ENCODE measurements around the gene DSTN.

DNA sequence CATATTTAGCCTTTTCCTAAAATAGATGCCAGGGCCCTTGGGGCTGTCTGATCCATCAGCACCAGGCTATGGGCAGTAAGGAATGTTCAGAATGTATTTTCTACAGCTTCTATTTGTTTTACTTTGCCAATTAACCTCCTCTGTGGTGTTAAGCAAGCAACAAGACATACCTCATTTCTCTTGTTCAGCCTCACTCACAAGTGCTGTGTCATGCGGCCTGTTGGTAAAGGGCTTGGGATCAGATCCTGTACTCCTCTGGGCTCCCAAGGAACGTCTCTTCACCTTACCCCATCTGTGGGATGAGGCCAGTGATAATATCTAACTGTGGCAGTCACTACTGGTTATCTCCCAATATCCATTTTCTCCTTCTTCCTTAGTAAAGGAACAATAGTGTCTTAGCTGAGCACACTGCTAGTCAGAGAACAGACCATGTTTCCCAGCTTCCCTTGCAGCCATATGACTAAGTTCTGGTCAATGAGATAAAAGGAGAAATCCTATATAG is 7.0 kb upstream of the DSTN start:
- TF ChIP-seq, protein P1, sequence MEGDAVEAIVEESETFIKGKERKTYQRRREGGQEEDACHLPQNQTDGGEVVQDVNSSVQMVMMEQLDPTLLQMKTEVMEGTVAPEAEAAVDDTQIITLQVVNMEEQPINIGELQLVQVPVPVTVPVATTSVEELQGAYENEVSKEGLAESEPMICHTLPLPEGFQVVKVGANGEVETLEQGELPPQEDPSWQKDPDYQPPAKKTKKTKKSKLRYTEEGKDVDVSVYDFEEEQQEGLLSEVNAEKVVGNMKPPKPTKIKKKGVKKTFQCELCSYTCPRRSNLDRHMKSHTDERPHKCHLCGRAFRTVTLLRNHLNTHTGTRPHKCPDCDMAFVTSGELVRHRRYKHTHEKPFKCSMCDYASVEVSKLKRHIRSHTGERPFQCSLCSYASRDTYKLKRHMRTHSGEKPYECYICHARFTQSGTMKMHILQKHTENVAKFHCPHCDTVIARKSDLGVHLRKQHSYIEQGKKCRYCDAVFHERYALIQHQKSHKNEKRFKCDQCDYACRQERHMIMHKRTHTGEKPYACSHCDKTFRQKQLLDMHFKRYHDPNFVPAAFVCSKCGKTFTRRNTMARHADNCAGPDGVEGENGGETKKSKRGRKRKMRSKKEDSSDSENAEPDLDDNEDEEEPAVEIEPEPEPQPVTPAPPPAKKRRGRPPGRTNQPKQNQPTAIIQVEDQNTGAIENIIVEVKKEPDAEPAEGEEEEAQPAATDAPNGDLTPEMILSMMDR (IDR thresholded peaks at IDR 0.05), result no peak
- TF ChIP-seq EP300 (IDR thresholded peaks at IDR 0.05) (no peak), POLR2A (IDR thresholded peaks at IDR 0.05) (no peak)

Measured in tibial nerve (tissue), 4 donors.